Inferior parietal cortex (tissue), 1 donor: Measurements from ENCODE around the gene ZNF22.

Source experiments
- DNase-seq: peaks from one replicate; pipeline ENCODE4 v3.0.0-alpha.2; 2016; ENCODE audit errors: extremely low spot score

Gene ZNF22

GRCh38 chr10:45015590-45015989 lies 14.9 kb downstream of the ZNF22 start:
- DNase-seq = no peak

DNA sequence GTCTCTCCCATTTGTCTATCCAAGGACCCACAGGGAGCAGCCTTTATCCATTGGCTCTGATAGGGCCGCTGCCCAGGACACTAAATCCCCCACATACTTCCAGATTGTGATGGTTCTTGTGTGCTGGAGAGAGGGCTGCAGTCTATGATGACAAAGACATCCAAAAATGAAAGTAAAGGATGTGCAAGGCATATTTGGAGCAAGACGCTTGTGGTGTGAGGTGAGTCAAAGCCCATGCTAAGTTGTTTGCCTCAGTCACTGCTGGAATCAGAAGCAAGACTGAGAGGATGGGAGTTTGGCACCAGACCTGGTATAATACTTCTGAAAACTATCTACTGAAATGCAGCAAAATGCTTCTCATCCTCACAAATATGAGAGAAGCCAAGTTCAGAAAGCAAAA lies 22.7 kb downstream of the ZNF22 start:
- DNase-seq = no peak

- DNase-seq = no peak
These were observed 33.6 kb downstream of the ZNF22 start for GRCh38 chr10:45034301-45034700.

DNA sequence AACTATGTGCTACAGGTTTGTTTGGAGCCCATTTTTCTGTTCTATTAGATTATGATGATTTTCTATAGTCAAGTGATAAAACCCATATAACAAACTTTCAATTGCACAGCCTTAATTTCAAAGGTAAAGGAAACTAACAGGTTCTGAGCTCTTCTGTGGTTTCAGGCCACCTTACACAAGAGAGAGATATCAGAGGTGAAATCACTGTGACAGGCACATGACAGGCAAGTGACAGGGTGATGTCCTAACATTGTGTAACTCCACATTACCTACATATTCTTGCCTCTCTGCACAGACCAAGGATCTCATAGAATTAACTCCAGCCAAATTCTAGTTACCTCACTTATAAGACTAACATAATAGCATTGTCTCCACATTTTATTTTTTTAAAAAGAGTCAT lies 35.0 kb downstream of the ZNF22 start:
- no peak for DNase-seq

GRCh38 chr10:45040921-45041542 lies 40.3 kb downstream of the ZNF22 start:
- peak; percentile 11 for DNase-seq

- DNase-seq = no peak
These were observed 43.6 kb downstream of the ZNF22 start for GRCh38 chr10:45044290-45044689.

- DNase-seq = no peak
These were observed 50.0 kb downstream of the ZNF22 start for GRCh38 chr10:45050551-45051235.

GRCh38 chr10:45052700-45053099 lies 52.0 kb downstream of the ZNF22 start:
- no peak for DNase-seq

DNA sequence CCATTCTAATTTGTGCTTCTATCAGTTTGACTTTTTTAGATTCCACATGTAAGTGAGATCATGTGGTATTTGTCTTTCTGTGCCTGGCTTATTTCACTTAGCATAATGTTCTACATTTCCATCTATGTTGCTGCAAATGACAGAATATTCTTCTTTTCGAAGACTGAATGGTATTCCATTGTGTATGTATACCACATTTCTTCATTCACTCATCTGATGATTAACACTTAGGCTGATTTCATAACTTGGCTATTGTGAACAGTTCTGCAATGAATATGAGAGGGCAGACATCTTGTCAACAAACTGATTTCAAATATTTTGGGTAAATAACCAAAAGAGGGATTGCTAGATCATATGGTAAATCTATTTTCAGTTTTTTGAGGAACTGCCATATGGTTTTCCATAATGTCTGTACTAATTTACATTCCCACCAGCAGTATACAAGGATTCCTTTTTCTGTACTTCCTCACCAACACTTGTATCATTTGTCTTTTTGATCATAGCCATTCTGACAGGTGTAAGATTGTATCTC lies 52.9 kb downstream of the ZNF22 start:
- DNase-seq = no peak
